ENCODE results near the gene MKS1. TPM values are rescaled to one million over a fixed set of nuclear protein-coding genes. Genes with fewer than 3 reads are reported as not detected.

Gene MKS1
- total RNA-seq, 4 donors from 2014 or later = 11.0 to 25.1 (median 17.2) TPM

DNA sequence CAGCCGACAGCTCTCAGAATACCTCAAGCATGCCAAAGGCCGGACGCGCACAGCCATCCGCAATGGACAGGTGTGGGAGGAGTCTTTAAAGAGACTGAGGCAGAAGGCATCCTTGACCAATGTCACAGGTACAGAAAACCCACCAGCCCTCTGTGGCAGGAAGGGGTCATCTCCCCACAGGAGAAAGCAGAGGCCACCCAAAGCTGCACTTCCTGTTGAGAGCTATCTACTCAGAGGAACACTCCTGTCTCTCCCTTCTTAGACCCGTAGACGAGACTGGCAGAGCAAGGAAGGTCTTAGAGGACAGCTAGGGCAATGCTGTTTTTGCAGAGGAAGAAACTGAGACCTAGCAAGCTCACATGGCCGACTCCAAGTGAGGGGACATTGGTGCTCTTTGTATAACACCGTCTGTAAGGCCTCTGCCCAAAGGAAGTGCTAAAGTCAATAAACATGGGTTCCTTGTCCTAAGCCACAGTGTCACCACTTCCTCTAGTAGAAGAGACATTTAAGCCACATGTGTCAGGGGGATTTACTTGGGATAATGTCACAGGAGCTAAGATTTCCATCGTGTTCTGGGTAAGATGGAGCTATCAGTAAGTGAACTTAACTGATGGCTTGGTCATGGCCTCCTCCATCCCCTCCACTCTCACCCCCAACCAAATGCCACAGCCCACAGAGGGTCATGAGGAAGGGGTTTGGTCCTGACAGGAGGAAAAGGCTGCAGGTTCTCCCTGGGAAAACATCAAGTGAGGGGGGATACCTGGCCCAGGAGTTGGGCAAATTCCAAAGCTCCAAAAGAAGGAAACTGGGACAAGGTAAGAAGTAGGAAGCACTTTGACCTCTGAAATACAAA lies 28.7 kb upstream of the MKS1 start:
- 89% methylated on average over 6 of the region's 10 CpGs for WGBS
- Histone ChIP-seq H3K4me3 (no peak overlapping the region), H3K9me3 (no peaks in the 10 kb centered on the region), H3K27me3 (peaks cover 46% of the 10 kb centered on the region), H3K27ac (no peak overlapping the region), H3K4me1 (peaks cover 15% of the 10 kb centered on the region), H3K36me3 (no peaks in the 10 kb centered on the region)
- TF ChIP-seq, protein P1, sequence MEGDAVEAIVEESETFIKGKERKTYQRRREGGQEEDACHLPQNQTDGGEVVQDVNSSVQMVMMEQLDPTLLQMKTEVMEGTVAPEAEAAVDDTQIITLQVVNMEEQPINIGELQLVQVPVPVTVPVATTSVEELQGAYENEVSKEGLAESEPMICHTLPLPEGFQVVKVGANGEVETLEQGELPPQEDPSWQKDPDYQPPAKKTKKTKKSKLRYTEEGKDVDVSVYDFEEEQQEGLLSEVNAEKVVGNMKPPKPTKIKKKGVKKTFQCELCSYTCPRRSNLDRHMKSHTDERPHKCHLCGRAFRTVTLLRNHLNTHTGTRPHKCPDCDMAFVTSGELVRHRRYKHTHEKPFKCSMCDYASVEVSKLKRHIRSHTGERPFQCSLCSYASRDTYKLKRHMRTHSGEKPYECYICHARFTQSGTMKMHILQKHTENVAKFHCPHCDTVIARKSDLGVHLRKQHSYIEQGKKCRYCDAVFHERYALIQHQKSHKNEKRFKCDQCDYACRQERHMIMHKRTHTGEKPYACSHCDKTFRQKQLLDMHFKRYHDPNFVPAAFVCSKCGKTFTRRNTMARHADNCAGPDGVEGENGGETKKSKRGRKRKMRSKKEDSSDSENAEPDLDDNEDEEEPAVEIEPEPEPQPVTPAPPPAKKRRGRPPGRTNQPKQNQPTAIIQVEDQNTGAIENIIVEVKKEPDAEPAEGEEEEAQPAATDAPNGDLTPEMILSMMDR (IDR thresholded peaks at IDR 0.05) = no peak
- no peak for TF ChIP-seq POLR2AphosphoS5 (IDR thresholded peaks at IDR 0.05)
- no peak for TF ChIP-seq EP300 (IDR thresholded peaks at IDR 0.05)
- TF ChIP-seq POLR2A (IDR thresholded peaks at IDR 0.05) = no peak
- DNase-seq (ENCODE audit: low spot score in 2 of 2) = no peak

DNA sequence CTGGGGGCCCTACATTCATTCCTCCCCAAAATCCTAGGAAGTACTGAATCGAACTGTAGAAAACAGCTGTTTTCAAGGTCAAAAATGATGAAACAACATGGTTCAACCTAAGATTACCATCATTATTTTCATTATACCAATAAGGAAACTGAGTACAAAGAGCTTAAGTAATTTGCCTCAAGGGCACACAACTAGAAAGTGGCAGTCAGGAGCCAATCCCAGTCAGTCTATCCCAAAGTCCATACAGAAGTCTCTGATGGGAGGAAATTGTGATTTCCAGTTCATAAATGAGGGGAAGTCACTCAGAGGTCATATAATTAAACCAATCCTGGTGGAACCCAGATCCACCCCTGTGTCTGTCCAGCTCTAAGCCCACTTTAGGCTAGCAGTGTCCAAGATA lies 27.7 kb upstream of the MKS1 start:
- DNase-seq (ENCODE audit: low spot score in 2 of 2) = no peak
- Histone ChIP-seq H3K4me3 (no peak overlapping the region), H3K36me3 (no peaks in the 10 kb centered on the region), H3K27me3 (peaks cover 46% of the 10 kb centered on the region), H3K27ac (no peak overlapping the region), H3K9me3 (no peaks in the 10 kb centered on the region), H3K4me1 (peaks cover 19% of the 10 kb centered on the region)
- WGBS = 76% methylated on average over 1 of the region's 1 CpG
- TF ChIP-seq EP300 (IDR thresholded peaks at IDR 0.05) (no peak), POLR2AphosphoS5 (IDR thresholded peaks at IDR 0.05) (no peak), POLR2A (IDR thresholded peaks at IDR 0.05) (no peak)
- TF ChIP-seq, protein P1 (IDR thresholded peaks at IDR 0.05) = no peak

DNA sequence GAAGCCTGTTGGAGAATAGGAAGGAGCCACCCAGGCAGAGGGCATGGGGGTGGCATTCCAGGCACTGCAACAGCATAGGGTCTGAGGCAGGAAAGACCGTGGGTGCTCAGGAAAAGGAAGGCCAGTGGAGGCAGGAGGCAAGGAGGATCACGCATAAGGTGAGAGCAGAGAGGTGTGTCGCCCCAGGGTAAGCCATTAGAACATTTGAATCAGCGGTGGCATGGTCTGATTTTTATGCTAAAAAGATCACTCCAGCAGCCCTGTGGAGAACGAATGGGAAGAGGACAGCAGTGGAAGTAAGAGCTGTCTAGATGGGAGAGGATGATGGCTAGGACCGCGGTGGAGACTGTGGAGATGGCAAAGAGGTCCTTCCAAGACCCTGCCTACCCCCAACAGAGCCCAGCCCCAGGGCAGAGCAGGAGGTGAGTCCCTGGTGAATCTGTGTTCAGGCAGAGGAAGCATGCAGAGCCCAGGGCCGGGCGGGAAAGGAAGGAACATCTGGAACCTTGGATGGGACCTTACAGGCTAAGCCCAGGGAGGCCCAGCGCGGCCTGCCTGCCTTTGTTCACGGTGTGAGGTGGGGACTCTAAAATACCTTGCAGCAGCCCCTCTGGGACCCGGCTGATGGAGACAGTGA lies 27.2 kb upstream of the MKS1 start:
- no peaks in the 10 kb centered on the region for H3K9me3 ChIP-seq
- no peaks in the 10 kb centered on the region for H3K36me3 ChIP-seq
- peaks cover 45% of the 10 kb centered on the region for H3K27me3 ChIP-seq
- no peak for DNase-seq (ENCODE audit: low spot score in 2 of 2)
- H3K4me1 ChIP-seq = peaks cover 19% of the 10 kb centered on the region
- no peak overlapping the region for H3K4me3 ChIP-seq
- H3K27ac ChIP-seq = no peak overlapping the region
- 84% methylated on average over 13 of the region's 13 CpGs for WGBS
- TF ChIP-seq, protein P1 (IDR thresholded peaks at IDR 0.05) = no peak
- TF ChIP-seq EP300 (IDR thresholded peaks at IDR 0.05) (no peak), POLR2AphosphoS5 (IDR thresholded peaks at IDR 0.05) (no peak), POLR2A (IDR thresholded peaks at IDR 0.05) (no peak)

DNA sequence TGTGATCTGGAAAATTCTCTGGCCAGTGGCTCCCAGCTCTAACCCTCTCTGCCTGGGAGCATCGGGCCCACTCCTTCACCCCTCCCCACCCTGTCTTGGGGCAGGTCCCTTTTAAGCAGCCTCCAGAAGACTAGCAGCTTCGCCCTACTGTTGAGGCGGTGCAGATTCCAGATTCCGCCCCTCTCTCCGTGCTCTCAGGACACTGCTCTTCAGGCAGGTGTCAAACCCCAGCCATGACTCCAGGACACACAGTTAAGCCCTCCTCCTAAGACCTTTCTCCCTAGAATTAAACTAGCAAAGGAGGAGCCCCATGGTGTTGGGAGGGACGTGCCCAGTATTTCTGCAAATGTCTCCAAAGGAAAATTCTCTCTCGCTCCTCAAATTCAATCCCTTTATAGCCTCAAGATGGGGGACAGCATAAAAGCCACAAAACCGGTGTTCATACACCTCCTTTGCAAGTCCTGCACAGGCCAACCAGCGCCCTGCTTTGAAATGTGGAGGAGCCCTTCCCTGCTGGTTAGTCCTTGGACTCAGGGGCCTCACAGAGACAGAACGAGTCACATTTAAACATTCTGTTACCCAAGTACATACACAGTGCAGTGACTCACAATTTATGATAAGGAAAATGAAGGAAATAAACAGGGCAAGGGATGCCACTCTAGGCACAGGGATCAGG lies 26.5 kb upstream of the MKS1 start:
- no peak overlapping the region for H3K27ac ChIP-seq
- peaks cover 42% of the 10 kb centered on the region for H3K27me3 ChIP-seq
- no peak for DNase-seq (ENCODE audit: low spot score in 2 of 2)
- H3K36me3 ChIP-seq = no peaks in the 10 kb centered on the region
- H3K4me3 ChIP-seq = no peak overlapping the region
- TF ChIP-seq POLR2A (IDR thresholded peaks at IDR 0.05) (no peak), EP300 (IDR thresholded peaks at IDR 0.05) (no peak), POLR2AphosphoS5 (IDR thresholded peaks at IDR 0.05) (no peak)
- TF ChIP-seq, protein P1 (IDR thresholded peaks at IDR 0.05) = no peak
- WGBS = 76% methylated on average over 10 of the region's 10 CpGs
- peaks cover 19% of the 10 kb centered on the region for H3K4me1 ChIP-seq
- no peaks in the 10 kb centered on the region for H3K9me3 ChIP-seq

DNA sequence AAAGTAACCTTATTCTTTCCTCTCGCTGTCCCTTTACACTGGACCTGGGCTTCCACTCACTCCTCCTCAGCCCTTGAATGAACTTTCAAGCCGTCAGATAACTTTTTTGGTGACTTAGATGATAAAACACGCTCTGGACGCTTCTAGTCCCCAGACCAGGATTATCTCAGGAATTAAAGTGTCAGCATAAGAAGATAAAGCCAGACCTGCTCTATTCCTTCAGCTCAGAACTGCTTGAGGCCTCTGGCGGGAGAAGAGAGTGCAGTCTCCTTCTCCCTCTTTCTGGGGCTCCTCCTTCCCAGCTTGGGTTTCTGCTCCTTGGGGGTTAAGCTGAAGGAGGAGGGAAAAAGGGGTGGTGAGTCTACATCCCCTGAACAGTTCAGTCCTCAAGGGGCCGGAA lies 25.9 kb upstream of the MKS1 start:
- TF ChIP-seq EP300 (IDR thresholded peaks at IDR 0.05) = no peak
- TF ChIP-seq POLR2AphosphoS5 (IDR thresholded peaks at IDR 0.05) = no peak
- TF ChIP-seq, protein P1 (IDR thresholded peaks at IDR 0.05) = no peak
- TF ChIP-seq POLR2A (IDR thresholded peaks at IDR 0.05) = no peak
- Histone ChIP-seq H3K36me3 (no peaks in the 10 kb centered on the region), H3K9me3 (no peaks in the 10 kb centered on the region), H3K27ac (no peak overlapping the region), H3K4me1 (peaks cover 16% of the 10 kb centered on the region), H3K27me3 (peaks cover 38% of the 10 kb centered on the region), H3K4me3 (no peak overlapping the region)
- no peak for DNase-seq (ENCODE audit: low spot score in 2 of 2)
- WGBS = 81% methylated on average over 6 of the region's 6 CpGs
